ENCODE measurements around the gene MIB1. TPM values are rescaled to one million over a fixed set of nuclear protein-coding genes. Genes with fewer than 3 reads are reported as not detected.

The MIB1 gene
- total and polyA plus RNA-seq, 2 experiments from 2014 or later: 10.8 to 56.7 TPM

GRCh38 chr18:21901423-21901945 is 160.9 kb downstream of the MIB1 start:
- Histone ChIP-seq H3F3A (replicated peaks; ENCODE audit: low read depth) (no peaks in the 10 kb centered on the region), H2AFZ (no peak overlapping the region), H3K9me2 (ENCODE audit: insufficient read depth) (no peaks in the 10 kb centered on the region), H3K36me3 (ENCODE audit: insufficient read depth) (no peaks in the 10 kb centered on the region), H3K4me1 (ENCODE audit: insufficient read depth) (no peaks in the 10 kb centered on the region), H3K27me3 (ENCODE audit: insufficient read depth) (no peaks in the 10 kb centered on the region), H3K4me2 (no peak overlapping the region), H3K27ac (ENCODE audit: low read depth) (no peak overlapping the region), H3K4me3 (no peak overlapping the region), H3K79me2 (replicated peaks; ENCODE audit: insufficient read depth) (no peaks in the 10 kb centered on the region), H4K20me1 (replicated peaks; ENCODE audit: insufficient read depth) (no peaks in the 10 kb centered on the region)
- Mint-ChIP-seq H3K27me3 (ENCODE audit: insufficient read depth, low read depth, poor library complexity) (peaks cover 7% of the 10 kb centered on the region), H3K36me3 (ENCODE audit: low read depth) (no peaks in the 10 kb centered on the region), H3K4me1 (peaks cover 2% of the 10 kb centered on the region; the same call in 2 of the 3 replicates), H3K4me3 (no peak overlapping the region), H3K9me3 (no peaks in the 10 kb centered on the region), H3K27ac (no peak overlapping the region)
- TF ChIP-seq CTCF (conservative IDR thresholded peaks at IDR 0.05; ENCODE audit: low read depth in 2 of 2): no peak
- TF ChIP-seq POLR2AphosphoS5 (IDR thresholded peaks at IDR 0.05; ENCODE audit: low read depth): no peak
- TF ChIP-seq, protein P1, sequence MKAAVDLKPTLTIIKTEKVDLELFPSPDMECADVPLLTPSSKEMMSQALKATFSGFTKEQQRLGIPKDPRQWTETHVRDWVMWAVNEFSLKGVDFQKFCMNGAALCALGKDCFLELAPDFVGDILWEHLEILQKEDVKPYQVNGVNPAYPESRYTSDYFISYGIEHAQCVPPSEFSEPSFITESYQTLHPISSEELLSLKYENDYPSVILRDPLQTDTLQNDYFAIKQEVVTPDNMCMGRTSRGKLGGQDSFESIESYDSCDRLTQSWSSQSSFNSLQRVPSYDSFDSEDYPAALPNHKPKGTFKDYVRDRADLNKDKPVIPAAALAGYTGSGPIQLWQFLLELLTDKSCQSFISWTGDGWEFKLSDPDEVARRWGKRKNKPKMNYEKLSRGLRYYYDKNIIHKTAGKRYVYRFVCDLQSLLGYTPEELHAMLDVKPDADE (IDR thresholded peaks at IDR 0.05): no peak
- TF ChIP-seq ZNF114 (CRISPR knock-in tag; IDR thresholded peaks at IDR 0.05): no peak
- TF ChIP-seq REST (IDR thresholded peaks at IDR 0.05; ENCODE audit: unreplicated experiment): no peak
- no peak for TF ChIP-seq JUNB (IDR thresholded peaks at IDR 0.05; ENCODE audit: unreplicated experiment)
- TF ChIP-seq NANOG (IDR thresholded peaks at IDR 0.05; ENCODE audit: borderline replicate concordance): no peak
- TF ChIP-seq ZNF331 (CRISPR knock-in tag; IDR thresholded peaks at IDR 0.05; ENCODE audit: low read depth): no peak
- TF ChIP-seq EZH2phosphoT487 (IDR thresholded peaks at IDR 0.05; ENCODE audit: unreplicated experiment): no peak
- DNase-seq (ENCODE audit: low spot score) (no peak), ATAC-seq (no peak)

DNA sequence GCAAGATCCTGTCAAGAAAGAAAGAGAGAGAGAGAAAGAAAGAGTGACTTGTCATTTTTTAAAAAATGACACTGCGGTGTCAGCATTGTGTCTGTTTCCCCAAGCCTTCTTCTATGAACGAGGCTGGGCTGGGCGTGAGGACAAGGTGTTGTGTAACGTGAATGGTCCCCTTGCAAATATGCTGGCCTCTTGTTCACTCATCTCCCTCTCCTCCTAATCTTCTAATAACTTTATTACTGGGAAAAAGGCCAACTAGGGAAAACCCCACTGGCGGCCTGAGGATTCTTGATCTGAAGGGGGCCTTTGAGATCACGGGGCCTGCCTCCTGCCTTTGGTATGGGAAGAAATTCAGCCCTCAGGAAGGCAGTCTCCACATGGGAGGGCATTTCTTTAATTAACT is 163.1 kb downstream of the MIB1 start:
- Mint-ChIP-seq H3K4me3 (no peak overlapping the region), H3K27me3 (ENCODE audit: insufficient read depth, low read depth, poor library complexity) (peaks cover 7% of the 10 kb centered on the region), H3K9me3 (no peaks in the 10 kb centered on the region), H3K27ac (no peak overlapping the region), H3K36me3 (ENCODE audit: low read depth) (no peaks in the 10 kb centered on the region), H3K4me1 (no peaks in the 10 kb centered on the region)
- ATAC-seq (no peak), DNase-seq (ENCODE audit: low spot score) (no peak)
- H3K4me3 ChIP-seq: no peak overlapping the region
- no peak overlapping the region for H3K27ac ChIP-seq (ENCODE audit: low read depth)
- H4K20me1 ChIP-seq (replicated peaks; ENCODE audit: insufficient read depth): no peaks in the 10 kb centered on the region
- no peaks in the 10 kb centered on the region for H3F3A ChIP-seq (replicated peaks; ENCODE audit: low read depth)
- no peaks in the 10 kb centered on the region for H3K9me2 ChIP-seq (ENCODE audit: insufficient read depth)
- H2AFZ ChIP-seq: no peak overlapping the region
- H3K4me1 ChIP-seq (ENCODE audit: insufficient read depth): no peaks in the 10 kb centered on the region
- TF ChIP-seq CREB1 (CRISPR knock-in tag; IDR thresholded peaks at IDR 0.05; ENCODE audit: low read depth): no peak
- no peaks in the 10 kb centered on the region for H3K36me3 ChIP-seq (ENCODE audit: insufficient read depth)
- no peaks in the 10 kb centered on the region for H3K79me2 ChIP-seq (replicated peaks; ENCODE audit: insufficient read depth)
- H3K4me2 ChIP-seq: no peak overlapping the region
- peaks cover 2% of the 10 kb centered on the region; the same call in 1 of the 2 replicates for H3K27me3 ChIP-seq (ENCODE audit: insufficient read depth)

All from GM23338 (cell line).